Gastrocnemius medialis (tissue), 4 donors: ENCODE data around the gene SUSD3.

Experiments
- POLR2A ChIP-seq, 2 donors: fragments of 450-650 bp; IDR thresholded peaks; one replicate each; pipeline ENCODE4 v1.6.1; 2017; ENCODE audit warnings: antibody characterized with exemption in 2 of 2, mild to moderate bottlenecking in 2 of 2, moderate library complexity in 2 of 2
- TF ChIP-seq, protein P1 (sequence below), 5 experiments: fragments of 450-650 bp in 3 of 5; fragments of 200-600 bp in 2 of 5; sonication (generic) in 2 of 5; IDR thresholded peaks in 4 of 5; conservative IDR thresholded peaks in 1 of 5; 1 replicate in 4 of 5; 2 replicates in 1 of 5; pipeline ENCODE4 v1.5.1; 2016 to 2019; ENCODE audit warnings: antibody characterized with exemption in 5 of 5, mild to moderate bottlenecking in 3 of 5, moderate library complexity in 3 of 5

DNA sequence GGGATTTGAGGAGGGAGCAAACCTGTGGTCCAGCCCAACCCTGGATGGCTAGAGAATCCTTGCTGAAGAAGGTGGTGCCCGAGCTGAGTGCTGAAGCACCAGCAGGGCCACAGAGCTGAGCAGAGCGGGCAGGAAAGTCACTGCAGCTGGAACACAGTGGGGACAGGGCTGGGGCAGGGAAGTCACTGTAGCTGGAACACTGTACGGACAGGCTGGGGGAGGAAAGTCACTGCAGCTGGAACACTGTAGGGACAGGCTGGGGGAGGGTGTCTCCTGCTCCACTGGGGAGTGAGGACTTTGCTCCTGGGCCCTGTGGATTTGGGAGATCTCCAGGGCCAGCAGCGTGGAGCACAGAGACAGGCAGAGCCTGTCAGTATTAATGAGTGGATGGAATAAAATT, 9.0 kb upstream of the SUSD3 start:
- TF ChIP-seq, protein P1, sequence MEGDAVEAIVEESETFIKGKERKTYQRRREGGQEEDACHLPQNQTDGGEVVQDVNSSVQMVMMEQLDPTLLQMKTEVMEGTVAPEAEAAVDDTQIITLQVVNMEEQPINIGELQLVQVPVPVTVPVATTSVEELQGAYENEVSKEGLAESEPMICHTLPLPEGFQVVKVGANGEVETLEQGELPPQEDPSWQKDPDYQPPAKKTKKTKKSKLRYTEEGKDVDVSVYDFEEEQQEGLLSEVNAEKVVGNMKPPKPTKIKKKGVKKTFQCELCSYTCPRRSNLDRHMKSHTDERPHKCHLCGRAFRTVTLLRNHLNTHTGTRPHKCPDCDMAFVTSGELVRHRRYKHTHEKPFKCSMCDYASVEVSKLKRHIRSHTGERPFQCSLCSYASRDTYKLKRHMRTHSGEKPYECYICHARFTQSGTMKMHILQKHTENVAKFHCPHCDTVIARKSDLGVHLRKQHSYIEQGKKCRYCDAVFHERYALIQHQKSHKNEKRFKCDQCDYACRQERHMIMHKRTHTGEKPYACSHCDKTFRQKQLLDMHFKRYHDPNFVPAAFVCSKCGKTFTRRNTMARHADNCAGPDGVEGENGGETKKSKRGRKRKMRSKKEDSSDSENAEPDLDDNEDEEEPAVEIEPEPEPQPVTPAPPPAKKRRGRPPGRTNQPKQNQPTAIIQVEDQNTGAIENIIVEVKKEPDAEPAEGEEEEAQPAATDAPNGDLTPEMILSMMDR (IDR thresholded peaks at IDR 0.05 in 4 of 5, conservative IDR thresholded peaks at IDR 0.05 in 1 of 5), result no peak
- TF ChIP-seq POLR2A (IDR thresholded peaks at IDR 0.05), result no peak
